ENCODE results near the gene SMIM13. TPM values are rescaled to one million over a fixed set of nuclear protein-coding genes. Genes with fewer than 3 reads are reported as not detected.

Gene SMIM13
- total RNA-seq, 1 experiment from 2014 or later = 15.7 TPM

DNA sequence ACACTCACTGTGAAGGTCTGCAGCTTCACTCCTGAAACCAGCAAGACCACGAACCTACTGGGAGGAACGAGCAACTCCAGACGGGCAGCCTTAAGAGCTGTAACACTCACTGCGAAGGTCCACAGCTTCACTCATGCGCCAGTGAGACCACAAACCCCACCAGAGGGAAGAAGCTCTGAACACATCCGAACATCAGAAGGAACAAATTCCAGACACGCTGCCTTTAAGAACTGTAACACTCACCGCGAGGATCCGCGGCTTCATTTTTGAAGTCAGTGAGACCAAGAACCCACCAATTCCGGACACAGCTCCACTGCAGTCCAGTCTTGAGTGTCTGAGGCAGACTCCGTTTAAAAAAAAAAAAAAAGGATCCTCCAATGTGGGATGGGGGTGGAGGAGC is 78.3 kb downstream of the SMIM13 start:
- no peaks in the 10 kb centered on the region for H3K27me3 ChIP-seq (ENCODE audit: insufficient read depth, low read length)
- H3K9me2 ChIP-seq (ENCODE audit: insufficient read depth) = no peaks in the 10 kb centered on the region
- H3K36me3 ChIP-seq (ENCODE audit: control insufficient read depth in 1 of 2, insufficient read depth in 2 of 2, low read length in 2 of 2) = no peaks in the 10 kb centered on the region
- H3K4me1 ChIP-seq (ENCODE audit: control insufficient read depth in 1 of 2, insufficient read depth in 2 of 2, low read length in 2 of 2) = no peaks in the 10 kb centered on the region
- no peaks in the 10 kb centered on the region for H4K20me1 ChIP-seq (ENCODE audit: insufficient read depth)
- no TSS peak for BruUV-seq (replicated peaks)
- POLR2A ChIA-PET = no interaction called here
- H2AFZ ChIP-seq (ENCODE audit: low read depth, low read length, poor library complexity, severe bottlenecking) = no peak overlapping the region
- H3K79me2 ChIP-seq (ENCODE audit: insufficient read depth, low read length) = no peaks in the 10 kb centered on the region
- no peaks in the 10 kb centered on the region for H3K9me3 ChIP-seq (ENCODE audit: control insufficient read depth in 1 of 2, insufficient read depth in 1 of 2, low read depth in 1 of 2, low read length in 2 of 2)
- no peak overlapping the region for H3K27ac ChIP-seq (ENCODE audit: low read depth, low read length)
- no peak overlapping the region for H3K9ac ChIP-seq (ENCODE audit: low read length)
- ATAC-seq = no peak
- intact Hi-C loops (cut with micrococcal nuclease) = loop anchor here (1.0 to 10.0 kb wide), 2 partner anchors 324 to 403 kb away; no protein-coding TSS in a partner anchor
- RAD21 ChIA-PET (ENCODE audit: low non-redundant PET in 1 of 2, low total read pairs in 2 of 2, uncharacterized antibody in 2 of 2, unreplicated experiment in 2 of 2) = no interaction called here
- H3K4me2 ChIP-seq (ENCODE audit: low read length) = peak overlapping the region; percentile 18; the same call in 1 of the 2 replicates
- CTCF ChIA-PET = interaction anchor here (0.9 to 1.0 kb wide), 2 partner anchors 324 to 404 kb away, joined by 3 to 5 read pairs; no protein-coding TSS in a partner anchor
- no peak overlapping the region for H3K4me3 ChIP-seq (replicated peaks in 1 of 2; ENCODE audit: low read depth in 1 of 2, low read length in 2 of 2)
- no peak for TF ChIP-seq SP1 (IDR thresholded peaks at IDR 0.05; ENCODE audit: low read depth)
- TF ChIP-seq, protein P1, sequence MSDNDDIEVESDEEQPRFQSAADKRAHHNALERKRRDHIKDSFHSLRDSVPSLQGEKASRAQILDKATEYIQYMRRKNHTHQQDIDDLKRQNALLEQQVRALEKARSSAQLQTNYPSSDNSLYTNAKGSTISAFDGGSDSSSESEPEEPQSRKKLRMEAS (IDR thresholded peaks at IDR 0.05) = no peak
- TF ChIP-seq YY1 (IDR thresholded peaks at IDR 0.05; ENCODE audit: extremely low read depth, insufficient replicate concordance, low read depth, low read length) = no peak
- TF ChIP-seq EZH2 (IDR thresholded peaks at IDR 0.05) = no peak
- TF ChIP-seq REST (IDR thresholded peaks at IDR 0.05; ENCODE audit: low read depth) = no peak
- TF ChIP-seq EGR1 (IDR thresholded peaks at IDR 0.05; ENCODE audit: low read depth) = no peak
- no peak for TF ChIP-seq RAD21 (IDR thresholded peaks at IDR 0.05; ENCODE audit: low read depth)
- TF ChIP-seq JUND (IDR thresholded peaks at IDR 0.05) = no peak
- TF ChIP-seq ZFX (IDR thresholded peaks at IDR 0.05) = no peak
- no peak for TF ChIP-seq POLR2AphosphoS5 (IDR thresholded peaks at IDR 0.05; ENCODE audit: low read depth, low read length)
- no peak for TF ChIP-seq SRF (IDR thresholded peaks at IDR 0.05; ENCODE audit: low read depth)
- no peak for TF ChIP-seq ZBTB33 (IDR thresholded peaks at IDR 0.05; ENCODE audit: extremely low read depth, insufficient replicate concordance, low read length)
- TF ChIP-seq, protein P2, sequence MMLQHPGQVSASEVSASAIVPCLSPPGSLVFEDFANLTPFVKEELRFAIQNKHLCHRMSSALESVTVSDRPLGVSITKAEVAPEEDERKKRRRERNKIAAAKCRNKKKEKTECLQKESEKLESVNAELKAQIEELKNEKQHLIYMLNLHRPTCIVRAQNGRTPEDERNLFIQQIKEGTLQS (IDR thresholded peaks at IDR 0.05) = no peak
- DNase-seq (ENCODE audit: low read depth, low spot score) = no peak

All from HCT116 (cell line).